Middle frontal gyrus (tissue), 1 donor: ENCODE results near the gene TMEM183A.
A peak's percentile ranks its signal among the peaks of the same experiment; 100 is the strongest.

Experiments used
- DNase-seq: peaks from one replicate; pipeline ENCODE4 v3.0.0-alpha.2; 2015; ENCODE audit warnings: low spot score; ENCODE audit errors: extremely low spot score

Gene TMEM183A

GRCh38 chr1:203028784-203029553 is 21.8 kb downstream of the TMEM183A start:
- no peak for DNase-seq

- DNase-seq, result no peak
Measured at GRCh38 chr1:203031467-203031866, 24.3 kb downstream of the TMEM183A start.

GRCh38 chr1:203033287-203033686 is 26.1 kb downstream of the TMEM183A start:
- no peak for DNase-seq

GRCh38 chr1:203033917-203034316 is 26.7 kb downstream of the TMEM183A start:
- DNase-seq, result no peak

GRCh38 chr1:203034422-203035110 is 27.4 kb downstream of the TMEM183A start:
- no peak for DNase-seq

- DNase-seq, result no peak
Measured at GRCh38 chr1:203035111-203036000, 28.2 kb downstream of the TMEM183A start.

GRCh38 chr1:203036135-203036534 is 29.0 kb downstream of the TMEM183A start:
- DNase-seq, result no peak

- DNase-seq, result no peak
Measured at GRCh38 chr1:203036537-203036936, 29.4 kb downstream of the TMEM183A start.

- no peak for DNase-seq
Measured at GRCh38 chr1:203037509-203038190, 30.5 kb downstream of the TMEM183A start.

GRCh38 chr1:203038217-203038741 is 31.1 kb downstream of the TMEM183A start:
- peak; percentile 58 for DNase-seq

- no peak for DNase-seq
Measured at GRCh38 chr1:203038891-203039608, 31.9 kb downstream of the TMEM183A start.

GRCh38 chr1:203039609-203040512 is 32.7 kb downstream of the TMEM183A start:
- DNase-seq, result no peak

GRCh38 chr1:203040513-203041275 is 33.5 kb downstream of the TMEM183A start:
- no peak for DNase-seq

- DNase-seq, result no peak
Measured at GRCh38 chr1:203041351-203041932, 34.3 kb downstream of the TMEM183A start.

- no peak for DNase-seq
Measured at GRCh38 chr1:203043830-203044545, 36.8 kb downstream of the TMEM183A start.

- DNase-seq, result no peak
Measured at GRCh38 chr1:203044546-203045250, 37.5 kb downstream of the TMEM183A start.

- DNase-seq, result no peak
Measured at GRCh38 chr1:203045336-203045735, 38.2 kb downstream of the TMEM183A start.
